Uterus (tissue), 4 donors: Measurements from ENCODE around the gene TAPBP. TPM values are rescaled to one million over a fixed set of nuclear protein-coding genes. Genes with fewer than 3 reads are reported as not detected.

ENCODE experiments used
- DNase-seq, 2 donors: peaks; one replicate each; pipeline ENCODE4 v3.0.0-alpha.2; 2019 to 2020
- H3K27ac ChIP-seq, 2 donors: fragments of 200-600 bp; sonication (generic); 1 replicate in 1 of 2; 2 replicates in 1 of 2; pipeline ENCODE4 v1.5.1; 2016 to 2018
- H3K27me3 ChIP-seq, 2 donors: fragments of 200-600 bp; sonication (generic); one replicate each; pipeline ENCODE4 v1.5.1; 2018 to 2019; ENCODE audit warnings: control low read depth in 1 of 2
- H3K36me3 ChIP-seq, 2 donors: fragments of 200-600 bp; sonication (generic); one replicate each; pipeline ENCODE4 v1.5.1; 2019; ENCODE audit warnings: control low read depth in 1 of 2
- H3K4me1 ChIP-seq, 2 donors: fragments of 200-600 bp; sonication (generic); one replicate each; pipeline ENCODE4 v1.5.1; 2018 to 2019; ENCODE audit warnings: control low read depth in 1 of 2
- H3K4me3 ChIP-seq, 2 donors: fragments of 200-600 bp; sonication (generic); 1 replicate in 1 of 2; 2 replicates in 1 of 2; pipeline ENCODE4 v1.5.1; 2018 to 2019; ENCODE audit warnings: mild to moderate bottlenecking in 1 of 2
- H3K9me3 ChIP-seq, 2 donors: fragments of 200-600 bp; sonication (generic); one replicate each; pipeline ENCODE4 v1.5.1; 2019; ENCODE audit warnings: control low read depth in 1 of 2
- POLR2A ChIP-seq, 2 donors: fragments of 450-650 bp; IDR thresholded peaks; one replicate each; pipeline ENCODE4 v1.6.1; 2016; ENCODE audit warnings: antibody characterized with exemption in 2 of 2, mild to moderate bottlenecking in 1 of 2, moderate library complexity in 1 of 2
- intact Hi-C: fragments of 100-400 bp; cut with DNase I; formaldehyde crosslinking; loops from one replicate; pipeline ENCODE4 v1.15.1; 2023; ENCODE audit warnings: low total_unique reads
- total RNA-seq, 4 donors: library from RNA; depleted of rRNA in 3 of 4; stranded (reverse); fragments of >200 nt in 3 of 4; gene quantifications; one replicate each; pipeline versions ENCODE4 v1.1.0 to v1.2.4, GENCODE V29; 2014 to 2023
- TF ChIP-seq, protein P1 (sequence below), 4 experiments: fragments of 200-600 bp in 2 of 4; fragments of 450-650 bp in 2 of 4; sonication (generic) in 2 of 4; IDR thresholded peaks; one replicate each; pipeline ENCODE4 v1.5.1; 2016 to 2019; ENCODE audit warnings: antibody characterized with exemption in 4 of 4, mild to moderate bottlenecking in 2 of 4, moderate library complexity in 1 of 4
- donor health status: DM: yes; HTN: yes; CAD: no.

TAPBP gene
- total RNA-seq, 4 donors from 2014 or later = 17.6 to 83.9 (median 41.4) TPM

DNA sequence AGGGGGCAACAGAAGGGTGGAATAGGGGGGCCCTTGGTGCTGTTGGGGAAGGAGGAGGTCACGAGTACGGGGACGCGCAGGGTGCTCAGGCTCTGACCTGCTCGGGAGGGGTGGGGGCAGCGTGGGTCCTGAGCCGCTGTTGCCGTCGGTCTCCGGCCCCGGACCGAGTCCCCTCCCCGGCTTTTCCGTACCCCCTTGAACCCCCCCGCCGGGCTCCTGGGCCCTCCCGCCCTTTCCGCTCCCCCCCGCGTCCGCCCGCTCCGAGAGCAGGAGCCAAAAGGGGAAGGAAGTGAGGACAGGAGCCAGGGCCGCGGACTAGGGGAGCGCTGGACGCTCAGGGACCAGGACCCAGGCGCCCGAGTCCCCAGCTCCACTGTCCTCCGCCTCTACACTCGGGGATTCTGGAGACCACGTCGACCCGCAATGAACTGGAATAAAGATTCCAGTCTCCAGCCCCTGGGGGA, 15.1 kb downstream of the TAPBP start, which contains the start of gene RGL2:
TSS of gene RGL2 (minus strand) at position 170 of the 464 bp plus-strand sequence. CDS start 332 bp downstream, outside the sequence.
- H3K36me3 ChIP-seq = no peaks in the 10 kb centered on the region
- peak within 1 kb of the TSS; percentile 55 to 66 for H3K4me3 ChIP-seq
- TF ChIP-seq, protein P1, sequence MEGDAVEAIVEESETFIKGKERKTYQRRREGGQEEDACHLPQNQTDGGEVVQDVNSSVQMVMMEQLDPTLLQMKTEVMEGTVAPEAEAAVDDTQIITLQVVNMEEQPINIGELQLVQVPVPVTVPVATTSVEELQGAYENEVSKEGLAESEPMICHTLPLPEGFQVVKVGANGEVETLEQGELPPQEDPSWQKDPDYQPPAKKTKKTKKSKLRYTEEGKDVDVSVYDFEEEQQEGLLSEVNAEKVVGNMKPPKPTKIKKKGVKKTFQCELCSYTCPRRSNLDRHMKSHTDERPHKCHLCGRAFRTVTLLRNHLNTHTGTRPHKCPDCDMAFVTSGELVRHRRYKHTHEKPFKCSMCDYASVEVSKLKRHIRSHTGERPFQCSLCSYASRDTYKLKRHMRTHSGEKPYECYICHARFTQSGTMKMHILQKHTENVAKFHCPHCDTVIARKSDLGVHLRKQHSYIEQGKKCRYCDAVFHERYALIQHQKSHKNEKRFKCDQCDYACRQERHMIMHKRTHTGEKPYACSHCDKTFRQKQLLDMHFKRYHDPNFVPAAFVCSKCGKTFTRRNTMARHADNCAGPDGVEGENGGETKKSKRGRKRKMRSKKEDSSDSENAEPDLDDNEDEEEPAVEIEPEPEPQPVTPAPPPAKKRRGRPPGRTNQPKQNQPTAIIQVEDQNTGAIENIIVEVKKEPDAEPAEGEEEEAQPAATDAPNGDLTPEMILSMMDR (IDR thresholded peaks at IDR 0.05) = no peak
- TF ChIP-seq POLR2A (IDR thresholded peaks at IDR 0.05) = no peak
- intact Hi-C loops = loop anchor here (10.0 kb wide), 2 partner anchors 94 to 126 kb away; partner anchors contain the start of genes HSD17B8, RING1, RXRB and SLC39A7
- no peaks in the 10 kb centered on the region for H3K9me3 ChIP-seq
- H3K27me3 ChIP-seq = no peaks in the 10 kb centered on the region
- peak; percentile 84 for DNase-seq
- H3K27ac ChIP-seq = peak within 1 kb of the TSS; percentile 95
- H3K4me1 ChIP-seq = peaks cover 0 to 7% of the 10 kb centered on the region in 2 donors

- TF ChIP-seq POLR2A (IDR thresholded peaks at IDR 0.05) = peak in 1 of 2 donors; percentile 56
- TF ChIP-seq, protein P1 (IDR thresholded peaks at IDR 0.05) = no peak
- DNase-seq = peak; percentile 84 to 87
- Histone ChIP-seq H3K4me3 (peak overlapping the region; percentile 55 to 66), H3K36me3 (no peaks in the 10 kb centered on the region), H3K4me1 (peaks cover 0 to 7% of the 10 kb centered on the region in 2 donors), H3K27me3 (no peaks in the 10 kb centered on the region), H3K27ac (peak overlapping the region; percentile 95), H3K9me3 (no peaks in the 10 kb centered on the region)
- intact Hi-C loops = loop anchor here (10.0 kb wide), 2 partner anchors 93 to 127 kb away; partner anchors contain the start of genes HSD17B8, RING1, RXRB and SLC39A7
Measured at GRCh38 chr6:33297956-33298772, 15.7 kb downstream of the TAPBP start.

GRCh38 chr6:33297406-33297955, 16.4 kb downstream of the TAPBP start:
- no peaks in the 10 kb centered on the region for H3K27me3 ChIP-seq
- no peak for DNase-seq
- no peaks in the 10 kb centered on the region for H3K36me3 ChIP-seq
- intact Hi-C loops = loop anchor here (10.0 kb wide), 2 partner anchors 93 to 127 kb away; partner anchors contain the start of genes HSD17B8, RING1, RXRB and SLC39A7
- H3K9me3 ChIP-seq = no peaks in the 10 kb centered on the region
- peak overlapping the region; percentile 95 for H3K27ac ChIP-seq
- peak overlapping the region; percentile 55 to 66 for H3K4me3 ChIP-seq
- peaks cover 0 to 7% of the 10 kb centered on the region in 2 donors for H3K4me1 ChIP-seq
- no peak for TF ChIP-seq POLR2A (IDR thresholded peaks at IDR 0.05)
- TF ChIP-seq, protein P1 (IDR thresholded peaks at IDR 0.05) = no peak

GRCh38 chr6:33296797-33297405, 17.0 kb downstream of the TAPBP start:
- Histone ChIP-seq H3K27ac (peak overlapping the region; percentile 95), H3K36me3 (no peaks in the 10 kb centered on the region)
- intact Hi-C loops = loop anchor here (10.0 kb wide), 2 partner anchors 92 to 128 kb away; partner anchors contain the start of genes HSD17B8, RING1, RXRB and SLC39A7

More at GRCh38 chr6:33296797-33297405, 17.0 kb downstream of the TAPBP start:
- peaks cover 0 to 7% of the 10 kb centered on the region in 2 donors for H3K4me1 ChIP-seq
- TF ChIP-seq POLR2A (IDR thresholded peaks at IDR 0.05) = no peak
- TF ChIP-seq, protein P1 (IDR thresholded peaks at IDR 0.05) = no peak
- H3K27me3 ChIP-seq = no peaks in the 10 kb centered on the region
- no peaks in the 10 kb centered on the region for H3K9me3 ChIP-seq
- no peak overlapping the region for H3K4me3 ChIP-seq
- DNase-seq = no peak
